ENCODE measurements around the gene NPFFR2. TPM values are rescaled to one million over a fixed set of nuclear protein-coding genes. Genes with fewer than 3 reads are reported as not detected.

The NPFFR2 gene
- total RNA-seq = 0.26 TPM in 1 of 2 replicates, not detected in the other

- FAIRE-seq = no peak
- TF ChIP-seq CTCF (IDR thresholded peaks at IDR 0.05; ENCODE audit: insufficient read depth, low read length, severe bottlenecking) = no peak
- peak; percentile 34 for DNase-seq (ENCODE audit: low read depth)
- Histone ChIP-seq H3K27me3 (ENCODE audit: control insufficient read depth, insufficient read depth, low read length) (no peaks in the 10 kb centered on the region), H3K36me3 (ENCODE audit: control insufficient read depth, insufficient read depth, low read length) (no peaks in the 10 kb centered on the region), H3K4me3 (ENCODE audit: low read depth, low read length) (peak within 1 kb of the TSS; percentile 25)
These were observed at the start of gene NPFFR2 for GRCh38 chr4:72031868-72032608. NPFFR2 (plus strand) TSS chr4:72032000; CDS start chr4:72128592, 96,592 bp downstream.

- no peak for TF ChIP-seq CTCF (IDR thresholded peaks at IDR 0.05; ENCODE audit: insufficient read depth, low read length, severe bottlenecking)
- no peak overlapping the region for H3K4me3 ChIP-seq (ENCODE audit: low read depth, low read length)
- FAIRE-seq (no peak), DNase-seq (ENCODE audit: low read depth) (peak; percentile 24)
- no peaks in the 10 kb centered on the region for H3K36me3 ChIP-seq (ENCODE audit: control insufficient read depth, insufficient read depth, low read length)
- H3K27me3 ChIP-seq (ENCODE audit: control insufficient read depth, insufficient read depth, low read length) = no peaks in the 10 kb centered on the region
These were observed 39.1 kb upstream of the NPFFR2 start for GRCh38 chr4:71992571-71993312.

DNA sequence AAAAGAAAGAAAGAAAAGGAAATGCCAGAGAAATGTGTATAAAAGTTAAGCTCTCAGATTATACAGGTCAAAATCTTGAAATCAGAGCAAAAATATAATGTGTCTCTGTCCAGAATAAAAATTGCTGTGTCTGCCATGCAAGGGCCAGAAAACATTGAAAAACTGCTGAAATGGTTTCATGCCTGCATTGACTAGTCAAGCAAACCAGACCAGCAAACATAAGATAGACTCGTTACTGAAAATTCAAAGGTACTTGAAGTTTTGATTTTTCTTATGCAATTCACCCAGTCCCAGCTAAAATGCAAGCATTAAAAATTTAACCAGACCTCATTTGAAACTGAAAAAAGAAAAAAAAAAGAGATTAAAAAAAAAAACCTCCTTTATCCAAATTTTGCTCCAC lies 37.2 kb upstream of the NPFFR2 start:
- H3K4me3 ChIP-seq (ENCODE audit: low read depth, low read length) = no peak overlapping the region
- no peaks in the 10 kb centered on the region for H3K36me3 ChIP-seq (ENCODE audit: control insufficient read depth, insufficient read depth, low read length)
- TF ChIP-seq CTCF (IDR thresholded peaks at IDR 0.05; ENCODE audit: insufficient read depth, low read length, severe bottlenecking) = no peak
- no peaks in the 10 kb centered on the region for H3K27me3 ChIP-seq (ENCODE audit: control insufficient read depth, insufficient read depth, low read length)
- DNase-seq (ENCODE audit: low read depth) = no peak
- no peak for FAIRE-seq

GRCh38 chr4:71995297-71995696 lies 36.5 kb upstream of the NPFFR2 start:
- FAIRE-seq = no peak

GRCh38 chr4:72006586-72006985 lies 25.2 kb upstream of the NPFFR2 start:
- H3K27me3 ChIP-seq (ENCODE audit: control insufficient read depth, insufficient read depth, low read length) = no peaks in the 10 kb centered on the region
- no peak for TF ChIP-seq CTCF (IDR thresholded peaks at IDR 0.05; ENCODE audit: insufficient read depth, low read length, severe bottlenecking)
- H3K36me3 ChIP-seq (ENCODE audit: control insufficient read depth, insufficient read depth, low read length) = no peaks in the 10 kb centered on the region
- FAIRE-seq (no peak), DNase-seq (ENCODE audit: low read depth) (peak; percentile 88)
- H3K4me3 ChIP-seq (ENCODE audit: low read depth, low read length) = no peak overlapping the region

More at GRCh38 chr4:71995297-71995696, 36.5 kb upstream of the NPFFR2 start:
- H3K4me3 ChIP-seq (ENCODE audit: low read depth, low read length) = no peak overlapping the region
- DNase-seq (ENCODE audit: low read depth) = no peak
- TF ChIP-seq CTCF (IDR thresholded peaks at IDR 0.05; ENCODE audit: insufficient read depth, low read length, severe bottlenecking) = no peak
- no peaks in the 10 kb centered on the region for H3K27me3 ChIP-seq (ENCODE audit: control insufficient read depth, insufficient read depth, low read length)
- H3K36me3 ChIP-seq (ENCODE audit: control insufficient read depth, insufficient read depth, low read length) = no peaks in the 10 kb centered on the region

All from bronchial epithelial cell (primary cell).